ENCODE measurements around the gene CPEB4.

DNA sequence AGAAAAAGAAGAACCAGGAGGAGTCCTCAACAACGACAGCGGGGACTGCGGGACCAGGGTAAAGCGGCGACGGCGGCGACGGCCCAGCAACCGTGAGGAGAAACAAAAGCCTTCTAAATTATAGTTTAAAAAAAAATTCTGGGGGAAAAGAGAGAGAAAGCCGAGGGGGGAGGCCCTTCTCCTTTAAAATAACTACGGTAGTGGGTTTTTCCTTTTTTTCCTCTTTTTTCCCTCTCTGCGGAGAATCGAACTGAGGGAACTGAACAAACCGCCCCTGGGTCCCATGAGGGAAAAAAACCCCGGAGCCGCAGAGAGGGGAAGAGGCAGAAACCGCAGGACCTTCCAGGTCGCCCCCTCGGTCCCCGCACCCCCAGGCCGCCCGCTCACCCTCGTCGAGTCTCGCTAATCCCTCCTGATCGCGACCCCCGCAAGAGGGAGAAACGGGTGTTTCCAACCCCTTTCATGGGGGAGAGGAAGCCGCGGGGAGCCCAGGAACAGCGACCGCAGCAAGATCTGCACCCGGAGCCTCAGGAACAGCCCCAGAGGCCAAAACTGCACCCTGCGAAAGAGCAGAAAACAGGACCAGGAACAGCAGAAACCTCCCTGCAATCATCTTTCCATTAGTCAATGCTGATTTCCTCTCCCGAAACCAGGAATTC, 453 bp downstream of the CPEB4 start:
- TF ChIP-seq POLR2AphosphoS5 (IDR thresholded peaks at IDR 0.05): no peak
- TF ChIP-seq, protein P1, sequence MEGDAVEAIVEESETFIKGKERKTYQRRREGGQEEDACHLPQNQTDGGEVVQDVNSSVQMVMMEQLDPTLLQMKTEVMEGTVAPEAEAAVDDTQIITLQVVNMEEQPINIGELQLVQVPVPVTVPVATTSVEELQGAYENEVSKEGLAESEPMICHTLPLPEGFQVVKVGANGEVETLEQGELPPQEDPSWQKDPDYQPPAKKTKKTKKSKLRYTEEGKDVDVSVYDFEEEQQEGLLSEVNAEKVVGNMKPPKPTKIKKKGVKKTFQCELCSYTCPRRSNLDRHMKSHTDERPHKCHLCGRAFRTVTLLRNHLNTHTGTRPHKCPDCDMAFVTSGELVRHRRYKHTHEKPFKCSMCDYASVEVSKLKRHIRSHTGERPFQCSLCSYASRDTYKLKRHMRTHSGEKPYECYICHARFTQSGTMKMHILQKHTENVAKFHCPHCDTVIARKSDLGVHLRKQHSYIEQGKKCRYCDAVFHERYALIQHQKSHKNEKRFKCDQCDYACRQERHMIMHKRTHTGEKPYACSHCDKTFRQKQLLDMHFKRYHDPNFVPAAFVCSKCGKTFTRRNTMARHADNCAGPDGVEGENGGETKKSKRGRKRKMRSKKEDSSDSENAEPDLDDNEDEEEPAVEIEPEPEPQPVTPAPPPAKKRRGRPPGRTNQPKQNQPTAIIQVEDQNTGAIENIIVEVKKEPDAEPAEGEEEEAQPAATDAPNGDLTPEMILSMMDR (IDR thresholded peaks at IDR 0.05): no peak

Measured in prostate gland (tissue), 2 donors.